Subcutaneous adipose tissue (tissue), 4 donors: Measurements from ENCODE around the gene WDR11. TPM values are rescaled to one million over a fixed set of nuclear protein-coding genes. Genes with fewer than 3 reads are reported as not detected.

ENCODE experiments used
- CTCF ChIP-seq: fragments of 450-650 bp; IDR thresholded peaks from one replicate; pipeline ENCODE4 v1.5.1; 2016; ENCODE audit warnings: low read depth, mild to moderate bottlenecking, control low read depth, antibody characterized with exemption, moderate library complexity
- total RNA-seq, 4 donors: library from RNA; depleted of rRNA; stranded (reverse); fragments of >200 nt; gene quantifications; one replicate each; pipeline ENCODE4 v1.1.0, GENCODE V29; 2016

WDR11 gene
- total RNA-seq, 4 donors from 2014 or later = 48.8 to 112 (median 69.9) TPM

DNA sequence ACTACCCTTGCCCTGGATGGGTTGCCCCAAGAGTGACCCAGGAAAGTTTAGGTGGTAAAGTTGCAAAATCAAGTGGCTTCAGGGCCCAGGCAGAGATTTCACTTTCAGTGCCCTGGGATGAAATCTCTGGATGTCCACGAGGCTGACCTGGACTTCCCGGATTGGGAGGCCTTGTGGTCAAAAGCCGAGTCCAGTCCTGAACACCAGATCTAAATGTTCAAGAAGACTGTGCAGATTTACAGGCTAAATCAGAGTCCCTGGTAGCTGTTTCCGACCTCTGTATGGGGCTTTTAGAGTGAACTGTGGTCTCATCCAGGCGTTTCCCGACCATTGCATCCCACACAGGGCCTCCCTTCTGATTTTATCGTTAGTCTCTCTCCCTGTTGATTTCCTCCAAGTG, 95.3 kb downstream of the WDR11 start:
- no peak for TF ChIP-seq CTCF

- no peak for TF ChIP-seq CTCF
Measured at GRCh38 chr10:120948889-120949608, 97.9 kb downstream of the WDR11 start.

- no peak for TF ChIP-seq CTCF
Measured at GRCh38 chr10:120949609-120950031, 98.5 kb downstream of the WDR11 start.

DNA sequence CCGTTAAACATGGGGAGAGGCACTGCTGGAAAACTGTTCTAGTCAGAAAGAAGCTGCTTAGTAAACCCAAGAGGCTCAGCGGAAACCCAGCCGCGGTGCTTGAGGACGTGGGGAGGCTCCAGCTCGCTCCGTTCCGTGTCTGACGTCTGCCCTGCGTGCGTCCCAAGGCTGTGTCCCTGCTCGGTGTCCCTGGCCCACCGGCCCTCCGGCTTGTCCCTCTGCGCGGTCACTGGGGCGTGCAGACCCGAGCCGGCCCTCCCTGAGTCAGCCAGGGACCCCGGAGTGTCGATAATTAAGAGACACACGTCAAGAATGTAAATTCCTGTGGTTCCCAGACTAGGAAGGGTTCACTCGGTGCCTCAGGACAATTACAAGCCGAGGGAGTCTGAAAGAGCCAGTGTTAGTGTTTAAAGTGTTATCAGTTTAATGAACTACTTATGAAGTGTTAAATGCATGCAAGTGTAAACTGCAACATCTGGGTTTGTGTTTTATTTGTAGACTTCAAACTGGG, 98.9 kb downstream of the WDR11 start:
- TF ChIP-seq CTCF = no peak

- TF ChIP-seq CTCF = no peak
Measured at GRCh38 chr10:120951288-120951687, 100.1 kb downstream of the WDR11 start.

- no peak for TF ChIP-seq CTCF
Measured at GRCh38 chr10:120953897-120954296, 102.7 kb downstream of the WDR11 start.
